Psoas muscle (tissue), 8 donors: Measurements from ENCODE around the gene SMIM10. TPM values are rescaled to one million over a fixed set of nuclear protein-coding genes. Genes with fewer than 3 reads are reported as not detected.

Experiments
- ATAC-seq, 4 donors: fragments of 200-7000 bp; cut with Tn5 transposase; one replicate each; pipeline ENCODE4 v1.9.1; 2020; ENCODE audit warnings: moderate library complexity in 3 of 4, mild to moderate bottlenecking in 2 of 4
- DNase-seq, 2 donors: peaks; one replicate each; pipeline ENCODE4 v3.0.0-alpha.2; 2020
- H3K27ac ChIP-seq: fragments of 200-600 bp; one replicate; pipeline ENCODE4 v1.8.0; 2022
- H3K27me3 ChIP-seq, 3 donors: fragments of 200-600 bp in 1 of 3; one replicate each; pipeline versions ENCODE4 v1.6.1 to v1.8.0; 2013 to 2022; ENCODE audit warnings: low read length in 2 of 3, mild to moderate bottlenecking in 2 of 3, moderate library complexity in 1 of 3; ENCODE audit not compliant: insufficient read depth in 3 of 3
- H3K36me3 ChIP-seq, 2 donors: fragments of 200-600 bp in 1 of 2; one replicate each; pipeline versions ENCODE4 v1.6.1 to v1.8.0; 2013 to 2022; ENCODE audit warnings: low read depth in 1 of 2, mild to moderate bottlenecking in 1 of 2, moderate library complexity in 1 of 2; ENCODE audit not compliant: insufficient read depth in 1 of 2
- H3K4me1 ChIP-seq: fragments of 200-600 bp; one replicate; pipeline ENCODE4 v1.8.0; 2022
- H3K4me3 ChIP-seq: fragments of 200-600 bp; one replicate; pipeline ENCODE4 v1.8.0; 2022; ENCODE audit warnings: mild to moderate bottlenecking
- H3K9me3 ChIP-seq: fragments of 200-600 bp; one replicate; pipeline ENCODE4 v1.8.0; 2022
- CTCF ChIP-seq: fragments of 200-600 bp; IDR thresholded peaks from one replicate; pipeline ENCODE4 v1.8.0; 2022; ENCODE audit warnings: antibody characterized with exemption
- WGBS, 3 donors: extraction: QIAGEN DNeasy Blood & Tissue Kit; methylation state at CpG; one replicate each; pipeline versions ENCODE4 v1.1.6 to v1.1.7; 2013; 5-methylcytosine and 5-hydroxymethylcytosine counted together
- intact Hi-C, 2 donors: fragments of 100-400 bp; cut with DNase I; formaldehyde crosslinking; loops; one replicate each; pipeline versions ENCODE4 v1.11.0 to v1.14.2; 2022
- polyA plus RNA-seq, 3 donors: library from polyadenylated mRNA; stranded (reverse); fragments of 200-250 nt; gene quantifications; one replicate each; pipeline ENCODE4 v1.2.3, GENCODE V29; 2013
- total RNA-seq, 4 donors: library from RNA; stranded (reverse); fragmentation: NEBNext Ultra II Directional in 2 of 4; extraction: Animal tissue kit (Norgen Biotek cat#: 25700) in 2 of 4; gene quantifications; one replicate each; pipeline versions ENCODE4 v1.2.1 to v1.2.4, GENCODE V29; 2021 to 2023
- donor health status: healthy with polysubstance abuse.
- donor health status: DM: no; HTN: no; CAD: no; lungs with moderate emphysema.
- donor health status: Bipolar disorder and iron deficiency.
- donor health status: healthy.
- donor health status: DM: yes; HTN: yes; CAD: no.
- donor health status: DM: no; HTN: no; CAD: no.
- donor health status: DM: no; HTN: no; CAD: no.
- donor health status: DM: yes; HTN: yes; CAD: no.

The SMIM10 gene
- total and polyA plus RNA-seq, 7 donors: 1.6 to 2.7 (median 2.1) TPM

GRCh38 chrX:134997646-134998045 lies 6.9 kb downstream of the SMIM10 start:
- Histone ChIP-seq H3K9me3 (no peaks in the 10 kb centered on the region), H3K4me3 (no peak overlapping the region), H3K27ac (no peak overlapping the region), H3K36me3 (no peaks in the 10 kb centered on the region), H3K27me3 (no peaks in the 10 kb centered on the region), H3K4me1 (no peaks in the 10 kb centered on the region)
- intact Hi-C loops: loop anchor here (2.0 to 5.0 kb wide), 2 partner anchors 33 to 35 kb away; no protein-coding TSS in a partner anchor
- ATAC-seq (no peak), DNase-seq (no peak)
- no peak for TF ChIP-seq CTCF
- WGBS, 3 donors: 50 to 80% (median 70%) methylated on average over 1 of the region's 1 CpG

GRCh38 chrX:134998246-134998645 lies 7.5 kb downstream of the SMIM10 start:
- no peak overlapping the region for H3K4me3 ChIP-seq
- H3K36me3 ChIP-seq: no peaks in the 10 kb centered on the region
- ATAC-seq: no peak
- no peaks in the 10 kb centered on the region for H3K27me3 ChIP-seq
- DNase-seq: no peak
- WGBS, 3 donors: 84 to 92% (median 89%) methylated on average over 4 of the region's 4 CpGs
- no peaks in the 10 kb centered on the region for H3K9me3 ChIP-seq
- H3K27ac ChIP-seq: no peak overlapping the region
- intact Hi-C loops: loop anchor here (2.0 to 5.0 kb wide), 2 partner anchors 33 to 36 kb away; no protein-coding TSS in a partner anchor
- no peak for TF ChIP-seq CTCF
- H3K4me1 ChIP-seq: no peaks in the 10 kb centered on the region

- H3K27ac ChIP-seq: no peak overlapping the region
- no peaks in the 10 kb centered on the region for H3K4me1 ChIP-seq
- peaks cover 0 to 3% (median 0%) of the 10 kb centered on the region in 3 donors for H3K27me3 ChIP-seq
- intact Hi-C loops: loop anchor here (2.0 to 5.0 kb wide), 2 partner anchors 35 to 37 kb away; no protein-coding TSS in a partner anchor
- no peak overlapping the region for H3K4me3 ChIP-seq
- H3K36me3 ChIP-seq: no peaks in the 10 kb centered on the region
- WGBS, 3 donors: 18 to 27% (median 23%) methylated on average over 4 of the region's 4 CpGs
- no peaks in the 10 kb centered on the region for H3K9me3 ChIP-seq
- DNase-seq (no peak), ATAC-seq (peak in 2 of 4 donors; percentile 21 to 40)
- peak; percentile 37 for TF ChIP-seq CTCF
These were observed 8.7 kb downstream of the SMIM10 start for GRCh38 chrX:134999469-134999868.

- no peaks in the 10 kb centered on the region for H3K9me3 ChIP-seq
- 47 to 53% (median 51%) methylated on average over 1 of the region's 1 CpG for WGBS, 3 donors
- DNase-seq (no peak), ATAC-seq (no peak)
- peaks cover 0 to 6% (median 0%) of the 10 kb centered on the region in 3 donors for H3K27me3 ChIP-seq
- intact Hi-C loops: no loop called here
- no peaks in the 10 kb centered on the region for H3K36me3 ChIP-seq
- no peak overlapping the region for H3K27ac ChIP-seq
- TF ChIP-seq CTCF: no peak
- no peak overlapping the region for H3K4me3 ChIP-seq
- H3K4me1 ChIP-seq: no peaks in the 10 kb centered on the region
These were observed 9.7 kb downstream of the SMIM10 start for GRCh38 chrX:135000516-135000915.
